ENCODE measurements around the gene OPRL1. TPM values are rescaled to one million over a fixed set of nuclear protein-coding genes. Genes with fewer than 3 reads are reported as not detected.

Gene OPRL1
- total RNA-seq, 1 donor from 2014 or later, result 1.4 TPM

GRCh38 chr20:64102647-64103354 is 22.9 kb downstream of the OPRL1 start:
- Mint-ChIP-seq H3K4me1 (peaks cover 40% of the 10 kb centered on the region), H3K4me3 (peak overlapping the region; percentile 82), H3K36me3 (ENCODE audit: low read depth) (peaks cover 9% of the 10 kb centered on the region), H3K27ac (no peak overlapping the region), H3K9me3 (no peaks in the 10 kb centered on the region), H3K27me3 (peaks cover 5% of the 10 kb centered on the region)
- intact Hi-C loops (cut with micrococcal nuclease), result loop anchor here (1.0 to 10.0 kb wide), 3 partner anchors 18 to 238 kb away; partner anchors contain the start of genes ABHD16B, C20orf204 and TPD52L2
- ATAC-seq (ENCODE audit: low read depth) (no peak), DNase-seq (peak; percentile 18)
- ChIA-PET CTCF (interaction anchor here (0.8 to 2.3 kb wide), 2 partner anchors 9 to 19 kb away, joined by 3 to 18 read pairs; partner anchors contain the start of gene LKAAEAR1), POLR2A (interaction anchor here (0.9 to 2.3 kb wide), 4 partner anchors 17 to 25 kb away, joined by 3 to 12 read pairs (median 6); partner anchors contain the start of genes LKAAEAR1, OPRL1 and RGS19)
- no peak for TF ChIP-seq CTCF (IDR thresholded peaks at IDR 0.05)

GRCh38 chr20:64103871-64104666 is 24.2 kb downstream of the OPRL1 start:
- Mint-ChIP-seq H3K9me3 (no peaks in the 10 kb centered on the region), H3K4me1 (peaks cover 52% of the 10 kb centered on the region), H3K27me3 (peaks cover 5% of the 10 kb centered on the region), H3K27ac (no peak overlapping the region), H3K36me3 (ENCODE audit: low read depth) (peaks cover under 1% of the 10 kb centered on the region), H3K4me3 (no peak overlapping the region)
- intact Hi-C loops (cut with micrococcal nuclease), result loop anchor here (5.0 to 10.0 kb wide), 2 partner anchors 67 to 239 kb away; partner anchors contain the start of genes ABHD16B, C20orf204 and TPD52L2
- TF ChIP-seq CTCF (IDR thresholded peaks at IDR 0.05), result no peak
- POLR2A ChIA-PET, result no interaction called here
- ATAC-seq (ENCODE audit: low read depth), result no peak
- CTCF ChIA-PET, result no interaction called here
- DNase-seq, result no peak

GRCh38 chr20:64104667-64105451 is 25.0 kb downstream of the OPRL1 start:
- ATAC-seq (ENCODE audit: low read depth) (no peak), DNase-seq (no peak)
- POLR2A ChIA-PET, result no interaction called here
- peaks cover 5% of the 10 kb centered on the region for H3K27me3 Mint-ChIP-seq
- intact Hi-C loops (cut with micrococcal nuclease), result loop anchor here (5.0 to 10.0 kb wide), 2 partner anchors 68 to 240 kb away; partner anchors contain the start of genes ABHD16B, C20orf204 and TPD52L2
- no peaks in the 10 kb centered on the region for H3K9me3 Mint-ChIP-seq
- H3K36me3 Mint-ChIP-seq (ENCODE audit: low read depth), result no peaks in the 10 kb centered on the region
- CTCF ChIA-PET, result no interaction called here
- H3K4me3 Mint-ChIP-seq, result no peak overlapping the region
- no peak for TF ChIP-seq CTCF (IDR thresholded peaks at IDR 0.05)
- no peak overlapping the region for H3K27ac Mint-ChIP-seq
- H3K4me1 Mint-ChIP-seq, result peaks cover 46% of the 10 kb centered on the region

GRCh38 chr20:64105846-64106434 is 26.1 kb downstream of the OPRL1 start:
- Mint-ChIP-seq H3K36me3 (ENCODE audit: low read depth) (no peaks in the 10 kb centered on the region), H3K4me3 (no peak overlapping the region), H3K27me3 (peaks cover 5% of the 10 kb centered on the region), H3K27ac (no peak overlapping the region), H3K4me1 (peaks cover 35% of the 10 kb centered on the region), H3K9me3 (no peaks in the 10 kb centered on the region)
- ChIA-PET CTCF (no interaction called here), POLR2A (no interaction called here)
- TF ChIP-seq CTCF (IDR thresholded peaks at IDR 0.05), result no peak
- intact Hi-C loops (cut with micrococcal nuclease), result loop anchor here (10.0 kb wide), 1 partner anchor 241 kb away; the partner anchor contains the start of genes ABHD16B and TPD52L2
- ATAC-seq (ENCODE audit: low read depth), result no peak
- DNase-seq, result no peak

Data from activated B cell treated with CpG ODN at 0.5 μM for 24 hours (primary cell).